H1 (cell line): ENCODE measurements around the gene FOXI3.
A peak's percentile ranks its signal among the peaks of the same experiment; 100 is the strongest.

Experiments used
- CTCF ChIP-seq, 3 experiments: IDR thresholded peaks; 1 replicate in 2 of 3; 2 replicates in 1 of 3; pipeline versions ENCODE4 v1.5.1 to v1.6.1; 2011; ENCODE audit warnings: low read length in 3 of 3, mild to moderate bottlenecking in 3 of 3, inconsistent platforms in 2 of 3, low read depth in 1 of 3, moderate library complexity in 1 of 3; ENCODE audit not compliant: insufficient read depth in 1 of 3; ENCODE audit errors: control extremely low read depth in 1 of 3
- EP300 ChIP-seq, 2 experiments: IDR thresholded peaks; 1 replicate in 1 of 2; 2 replicates in 1 of 2; pipeline ENCODE4 v1.6.1; 2011 to 2012; ENCODE audit warnings: low read depth in 2 of 2, low read length in 2 of 2, mild to moderate bottlenecking in 2 of 2, borderline replicate concordance in 1 of 2, inconsistent platforms in 1 of 2, moderate library complexity in 1 of 2
- GABPA ChIP-seq: IDR thresholded peaks from 2 replicates; pipeline ENCODE4 v1.6.1; 2011; ENCODE audit warnings: mild to moderate bottlenecking, low read length, moderate library complexity, borderline replicate concordance; ENCODE audit not compliant: insufficient read depth
- POLR2A ChIP-seq, 2 experiments: IDR thresholded peaks; 1 replicate in 1 of 2; 2 replicates in 1 of 2; pipeline ENCODE4 v1.6.1; 2011; ENCODE audit warnings: low read depth in 2 of 2, low read length in 2 of 2, mild to moderate bottlenecking in 2 of 2; ENCODE audit errors: control extremely low read depth in 1 of 2
- POLR2AphosphoS5 ChIP-seq: IDR thresholded peaks from 2 replicates; pipeline ENCODE4 v1.6.1; 2011; ENCODE audit warnings: low read depth, low read length
- RAD21 ChIP-seq, 2 experiments: IDR thresholded peaks in 1 of 2; conservative IDR thresholded peaks in 1 of 2; 2 replicates each; pipeline ENCODE4 v1.6.1; 2011; ENCODE audit warnings: low read depth in 2 of 2, low read length in 2 of 2, improper control_type of control experiment in 1 of 2, inconsistent platforms in 1 of 2, mild to moderate bottlenecking in 1 of 2, moderate library complexity in 1 of 2
- TAF1 ChIP-seq: IDR thresholded peaks from 2 replicates; pipeline ENCODE4 v1.6.1; 2011; ENCODE audit warnings: mild to moderate bottlenecking, low read depth, low read length
- TF ChIP-seq, protein P1 (sequence below): IDR thresholded peaks from 2 replicates; pipeline ENCODE4 v1.6.1; 2012; ENCODE audit warnings: inconsistent platforms

DNA sequence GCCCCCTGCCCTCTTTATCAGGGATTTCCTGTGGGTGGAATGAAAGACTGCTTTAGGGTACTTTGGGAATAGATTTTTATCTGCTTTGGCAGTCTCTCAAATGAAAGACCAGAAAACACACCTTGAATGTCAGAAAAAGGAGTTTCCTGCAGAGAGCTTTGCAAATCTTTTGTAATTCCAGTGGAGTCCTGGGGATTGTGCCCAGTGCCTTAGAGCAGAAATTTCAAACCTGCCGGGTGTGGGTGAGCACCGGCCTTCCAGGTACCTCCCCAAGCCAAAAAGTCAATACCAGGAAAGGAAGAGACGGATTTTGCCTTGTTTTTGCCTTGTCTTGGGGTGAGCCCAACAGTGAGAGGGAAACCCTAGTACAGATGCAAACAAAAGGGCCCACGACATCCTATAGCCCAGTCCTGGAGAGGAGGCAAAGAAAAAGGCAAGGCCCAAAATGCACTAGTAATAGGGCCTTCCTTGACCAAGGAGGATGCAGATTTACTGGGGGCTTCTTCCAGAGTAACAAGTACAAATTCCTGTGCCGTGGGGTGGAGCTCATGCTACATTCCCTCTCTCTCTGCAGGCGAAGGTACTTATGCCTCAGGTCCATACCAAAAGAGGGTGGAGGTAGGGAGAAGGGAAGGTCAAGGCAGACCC is 36.4 kb downstream of the FOXI3 start:
- TF ChIP-seq, protein P1, sequence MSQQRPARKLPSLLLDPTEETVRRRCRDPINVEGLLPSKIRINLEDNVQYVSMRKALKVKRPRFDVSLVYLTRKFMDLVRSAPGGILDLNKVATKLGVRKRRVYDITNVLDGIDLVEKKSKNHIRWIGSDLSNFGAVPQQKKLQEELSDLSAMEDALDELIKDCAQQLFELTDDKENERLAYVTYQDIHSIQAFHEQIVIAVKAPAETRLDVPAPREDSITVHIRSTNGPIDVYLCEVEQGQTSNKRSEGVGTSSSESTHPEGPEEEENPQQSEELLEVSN: no peak; the same call in 1 of the 2 replicates
- TF ChIP-seq POLR2AphosphoS5 (no peak), CTCF (IDR thresholded peaks at IDR 0.05; ENCODE audit: control extremely low read depth in 1 of 3, insufficient read depth in 1 of 3, low read depth in 1 of 3, low read length in 3 of 3) (no peak), RAD21 (IDR thresholded peaks at IDR 0.05 in 1 of 2, conservative IDR thresholded peaks at IDR 0.05 in 1 of 2; ENCODE audit: low read depth in 2 of 2, low read length in 2 of 2) (peak in 1 of 2 experiments; percentile 13; a peak in 1 of 4 replicates), POLR2A (IDR thresholded peaks at IDR 0.05; ENCODE audit: control extremely low read depth in 1 of 2, low read depth in 2 of 2, low read length in 2 of 2) (no peak), TAF1 (no peak), GABPA (no peak), EP300 (IDR thresholded peaks at IDR 0.05; ENCODE audit: borderline replicate concordance in 1 of 2, low read depth in 2 of 2, low read length in 2 of 2) (peak in 1 of 2 experiments; percentile 43; a peak in 1 of 3 replicates)
